Loucy (cell line): ENCODE data around the gene PRR23A.

Source experiments
- EZH2phosphoT487 ChIP-seq: fragments of 200-600 bp; IDR thresholded peaks from 2 replicates; pipeline ENCODE4 v1.6.1; 2018; ENCODE audit warnings: antibody characterized with exemption, mild to moderate bottlenecking, moderate library complexity, borderline replicate concordance
- TF ChIP-seq, protein P1 (sequence below): fragments of 200-600 bp; sonication (generic); conservative IDR thresholded peaks from 2 replicates; pipeline ENCODE4 v1.5.1; 2014; ENCODE audit warnings: mild to moderate bottlenecking, antibody characterized with exemption, low read length

DNA sequence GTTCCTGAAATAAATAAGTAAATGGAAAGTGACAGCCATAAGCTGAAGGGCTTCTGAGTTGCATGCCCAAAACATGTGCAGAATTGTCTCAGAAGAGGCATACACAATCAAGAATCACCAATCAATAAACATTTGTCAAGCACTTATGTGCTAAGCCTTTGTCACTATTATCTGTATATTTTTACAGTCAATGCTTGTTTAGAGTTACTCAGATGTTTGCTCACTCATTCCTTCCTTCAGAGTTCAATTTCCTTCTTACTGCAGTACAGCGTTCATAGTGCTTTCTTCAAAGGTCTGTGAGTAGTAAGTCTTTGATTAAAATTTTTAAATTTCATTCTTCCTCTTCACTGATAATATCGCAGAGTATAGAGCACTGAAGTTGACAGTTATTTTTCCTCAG, 41.8 kb downstream of the PRR23A start:
- TF ChIP-seq, protein P1, sequence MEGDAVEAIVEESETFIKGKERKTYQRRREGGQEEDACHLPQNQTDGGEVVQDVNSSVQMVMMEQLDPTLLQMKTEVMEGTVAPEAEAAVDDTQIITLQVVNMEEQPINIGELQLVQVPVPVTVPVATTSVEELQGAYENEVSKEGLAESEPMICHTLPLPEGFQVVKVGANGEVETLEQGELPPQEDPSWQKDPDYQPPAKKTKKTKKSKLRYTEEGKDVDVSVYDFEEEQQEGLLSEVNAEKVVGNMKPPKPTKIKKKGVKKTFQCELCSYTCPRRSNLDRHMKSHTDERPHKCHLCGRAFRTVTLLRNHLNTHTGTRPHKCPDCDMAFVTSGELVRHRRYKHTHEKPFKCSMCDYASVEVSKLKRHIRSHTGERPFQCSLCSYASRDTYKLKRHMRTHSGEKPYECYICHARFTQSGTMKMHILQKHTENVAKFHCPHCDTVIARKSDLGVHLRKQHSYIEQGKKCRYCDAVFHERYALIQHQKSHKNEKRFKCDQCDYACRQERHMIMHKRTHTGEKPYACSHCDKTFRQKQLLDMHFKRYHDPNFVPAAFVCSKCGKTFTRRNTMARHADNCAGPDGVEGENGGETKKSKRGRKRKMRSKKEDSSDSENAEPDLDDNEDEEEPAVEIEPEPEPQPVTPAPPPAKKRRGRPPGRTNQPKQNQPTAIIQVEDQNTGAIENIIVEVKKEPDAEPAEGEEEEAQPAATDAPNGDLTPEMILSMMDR, result no peak
- no peak for TF ChIP-seq EZH2phosphoT487
